Prostate gland (tissue), 2 donors: ENCODE measurements around the gene SCAMP2. TPM values are rescaled to one million over a fixed set of nuclear protein-coding genes. Genes with fewer than 3 reads are reported as not detected.
A peak's percentile ranks its signal among the peaks of the same experiment; 100 is the strongest.

ENCODE experiments used
- DNase-seq: peaks from one replicate; pipeline ENCODE4 v3.0.0-alpha.2; 2019; ENCODE audit warnings: low spot score
- H3K27ac ChIP-seq, 2 donors: fragments of 200-600 bp; sonication (generic); 2 replicates each; pipeline ENCODE4 v1.5.1; 2017 to 2019
- H3K27me3 ChIP-seq: fragments of 200-600 bp; sonication (generic); replicated peaks from 2 replicates; pipeline ENCODE4 v1.5.1; 2019; ENCODE audit not compliant: insufficient read depth
- H3K36me3 ChIP-seq, 2 donors: fragments of 200-600 bp; sonication (generic); 1 replicate in 1 of 2; 2 replicates in 1 of 2; pipeline versions ENCODE4 v1.5.1 to v1.8.1; 2017 to 2019
- H3K4me1 ChIP-seq: fragments of 200-600 bp; sonication (generic); replicated peaks from 2 replicates; pipeline ENCODE4 v1.5.1; 2019
- H3K4me3 ChIP-seq, 2 donors: fragments of 200-600 bp; sonication (generic); 2 replicates each; pipeline ENCODE4 v1.5.1; 2017 to 2019
- H3K9me3 ChIP-seq: fragments of 200-600 bp; sonication (generic); 2 replicates; pipeline ENCODE4 v1.5.1; 2017
- CTCF ChIP-seq, 4 experiments: fragments of 200-600 bp in 2 of 4; fragments of 450-650 bp in 2 of 4; sonication (generic) in 2 of 4; IDR thresholded peaks; 1 replicate in 3 of 4; 2 replicates in 1 of 4; pipeline ENCODE4 v1.5.1; 2016 to 2019; ENCODE audit warnings: antibody characterized with exemption in 4 of 4, mild to moderate bottlenecking in 2 of 4, moderate library complexity in 2 of 4
- POLR2A ChIP-seq: fragments of 450-650 bp; IDR thresholded peaks from one replicate; pipeline ENCODE4 v1.6.1; 2016; ENCODE audit warnings: antibody characterized with exemption, mild to moderate bottlenecking
- POLR2AphosphoS5 ChIP-seq: sonication (generic); formaldehyde crosslinking; IDR thresholded peaks from one replicate; pipeline ENCODE4 v1.6.1; 2017; ENCODE audit warnings: antibody characterized with exemption
- WGBS: methylation state at CpG from one replicate; pipeline ENCODE4 v1.1.5; 2018; 5-methylcytosine and 5-hydroxymethylcytosine counted together
- intact Hi-C: fragments of 100-400 bp; cut with DNase I; formaldehyde crosslinking; loops from one replicate; pipeline ENCODE4 v1.14.2; 2022
- total RNA-seq, 2 donors: library from RNA; depleted of rRNA; stranded (reverse); fragments of >200 nt; gene quantifications; one replicate each; pipeline ENCODE4 v1.1.0, GENCODE V29; 2016

Gene SCAMP2
- total RNA-seq, 2 donors from 2014 or later = 101 to 103 TPM

- intact Hi-C loops = loop anchor here (5.0 kb wide), 1 partner anchor 66 kb away; the partner anchor contains the start of gene ULK3
- DNase-seq = no peak
- H3K27ac ChIP-seq = no peak overlapping the region
Measured at GRCh38 chr15:74908635-74909034, 35.5 kb upstream of the SCAMP2 start.

GRCh38 chr15:74907163-74907870 lies 34.2 kb upstream of the SCAMP2 start:
- Histone ChIP-seq H3K27me3 (no peaks in the 10 kb centered on the region), H3K4me1 (no peaks in the 10 kb centered on the region), H3K4me3 (peak overlapping the region; percentile 76 to 97), H3K9me3 (no peaks in the 10 kb centered on the region), H3K36me3 (peaks cover 0 to 2% of the 10 kb centered on the region in 2 donors), H3K27ac (peak overlapping the region; percentile 95 to 98)
- TF ChIP-seq CTCF (IDR thresholded peaks at IDR 0.05) = no peak
- TF ChIP-seq POLR2AphosphoS5 = no peak
- no peak for TF ChIP-seq POLR2A
- WGBS = 41% methylated on average over 8 of the region's 8 CpGs
- no peak for DNase-seq
- intact Hi-C loops = loop anchor here (5.0 kb wide), 1 partner anchor 65 kb away; the partner anchor contains the start of gene ULK3

More at GRCh38 chr15:74908635-74909034, 35.5 kb upstream of the SCAMP2 start:
- Histone ChIP-seq H3K4me3 (no peak overlapping the region), H3K4me1 (no peaks in the 10 kb centered on the region), H3K36me3 (no peaks in the 10 kb centered on the region), H3K9me3 (no peaks in the 10 kb centered on the region), H3K27me3 (no peaks in the 10 kb centered on the region)
- WGBS = 95% methylated on average over 4 of the region's 4 CpGs
- TF ChIP-seq POLR2AphosphoS5 (no peak), CTCF (IDR thresholded peaks at IDR 0.05) (no peak), POLR2A (no peak)

GRCh38 chr15:74906450-74907162 lies 33.4 kb upstream of the SCAMP2 start, which contains the start of gene FAM219B:
FAM219B (minus strand) TSS chr15:74906851; CDS start chr15:74906800, 51 bp downstream.
- WGBS = under 1% methylated on average over 70 of the region's 74 CpGs
- H3K4me1 ChIP-seq = peaks cover 5% of the 10 kb centered on the region
- H3K36me3 ChIP-seq = peaks cover 0 to 3% of the 10 kb centered on the region in 2 donors
- no peaks in the 10 kb centered on the region for H3K27me3 ChIP-seq
- peak within 1 kb of the TSS; percentile 95 to 98 for H3K27ac ChIP-seq
- peak; percentile 92 for DNase-seq
- intact Hi-C loops = loop anchor here (5.0 kb wide), 1 partner anchor 64 kb away; the partner anchor contains the start of gene ULK3
- TF ChIP-seq POLR2A (peak; percentile 92), POLR2AphosphoS5 (peak; percentile 91), CTCF (IDR thresholded peaks at IDR 0.05) (no peak)
- no peaks in the 10 kb centered on the region for H3K9me3 ChIP-seq
- peak within 1 kb of the TSS; percentile 76 to 97 for H3K4me3 ChIP-seq

- Histone ChIP-seq H3K36me3 (peaks cover 0 to 3% of the 10 kb centered on the region in 2 donors), H3K27me3 (no peaks in the 10 kb centered on the region), H3K4me1 (peaks cover 5% of the 10 kb centered on the region), H3K9me3 (no peaks in the 10 kb centered on the region), H3K4me3 (peak overlapping the region; percentile 76 to 97), H3K27ac (peak overlapping the region; percentile 95 to 98)
- TF ChIP-seq POLR2A (peak; percentile 11), CTCF (IDR thresholded peaks at IDR 0.05) (no peak), POLR2AphosphoS5 (no peak)
- 0% methylated on average over 20 of the region's 20 CpGs for WGBS
- intact Hi-C loops = loop anchor here (5.0 kb wide), 1 partner anchor 64 kb away; the partner anchor contains the start of gene ULK3
- DNase-seq = peak; percentile 11
Measured at GRCh38 chr15:74906067-74906449, 32.9 kb upstream of the SCAMP2 start.
